ENCODE data around the gene TCERG1L.

DNA sequence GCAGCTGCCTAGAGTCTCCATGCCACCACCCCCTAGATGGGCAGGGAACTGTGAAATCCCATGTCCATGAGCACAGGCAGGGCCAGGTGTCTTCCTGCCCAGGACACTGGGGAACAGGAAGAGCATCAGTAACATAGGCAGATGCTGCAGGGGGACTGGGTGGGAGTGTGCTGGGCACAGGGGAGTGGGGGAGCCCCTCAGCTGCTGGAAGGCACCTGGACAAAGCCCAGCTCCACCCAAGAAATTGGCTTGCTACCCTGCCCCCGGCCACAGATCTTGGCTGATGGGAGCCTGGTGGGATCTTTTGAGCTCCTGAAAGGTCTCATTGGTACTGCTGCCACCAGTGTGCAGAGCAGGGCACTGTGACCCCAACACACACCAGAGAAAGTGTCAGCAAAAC, 66.7 kb downstream of the TCERG1L start:
- TF ChIP-seq, protein P1, sequence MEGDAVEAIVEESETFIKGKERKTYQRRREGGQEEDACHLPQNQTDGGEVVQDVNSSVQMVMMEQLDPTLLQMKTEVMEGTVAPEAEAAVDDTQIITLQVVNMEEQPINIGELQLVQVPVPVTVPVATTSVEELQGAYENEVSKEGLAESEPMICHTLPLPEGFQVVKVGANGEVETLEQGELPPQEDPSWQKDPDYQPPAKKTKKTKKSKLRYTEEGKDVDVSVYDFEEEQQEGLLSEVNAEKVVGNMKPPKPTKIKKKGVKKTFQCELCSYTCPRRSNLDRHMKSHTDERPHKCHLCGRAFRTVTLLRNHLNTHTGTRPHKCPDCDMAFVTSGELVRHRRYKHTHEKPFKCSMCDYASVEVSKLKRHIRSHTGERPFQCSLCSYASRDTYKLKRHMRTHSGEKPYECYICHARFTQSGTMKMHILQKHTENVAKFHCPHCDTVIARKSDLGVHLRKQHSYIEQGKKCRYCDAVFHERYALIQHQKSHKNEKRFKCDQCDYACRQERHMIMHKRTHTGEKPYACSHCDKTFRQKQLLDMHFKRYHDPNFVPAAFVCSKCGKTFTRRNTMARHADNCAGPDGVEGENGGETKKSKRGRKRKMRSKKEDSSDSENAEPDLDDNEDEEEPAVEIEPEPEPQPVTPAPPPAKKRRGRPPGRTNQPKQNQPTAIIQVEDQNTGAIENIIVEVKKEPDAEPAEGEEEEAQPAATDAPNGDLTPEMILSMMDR (IDR thresholded peaks at IDR 0.05), result no peak
- no peak for TF ChIP-seq POLR2A (IDR thresholded peaks at IDR 0.05)
